Activated T-cell treated with anti-CD3 and anti-CD28 coated beads, Interleukin-2, amount 50 U/mL, for 48 hours (primary cell): ENCODE data around the gene SH3D21.

Source experiments
- DNase-seq, 2 experiments: peaks; one replicate each; pipeline ENCODE4 v3.0.0-alpha.2; 2020

Gene SH3D21

DNA sequence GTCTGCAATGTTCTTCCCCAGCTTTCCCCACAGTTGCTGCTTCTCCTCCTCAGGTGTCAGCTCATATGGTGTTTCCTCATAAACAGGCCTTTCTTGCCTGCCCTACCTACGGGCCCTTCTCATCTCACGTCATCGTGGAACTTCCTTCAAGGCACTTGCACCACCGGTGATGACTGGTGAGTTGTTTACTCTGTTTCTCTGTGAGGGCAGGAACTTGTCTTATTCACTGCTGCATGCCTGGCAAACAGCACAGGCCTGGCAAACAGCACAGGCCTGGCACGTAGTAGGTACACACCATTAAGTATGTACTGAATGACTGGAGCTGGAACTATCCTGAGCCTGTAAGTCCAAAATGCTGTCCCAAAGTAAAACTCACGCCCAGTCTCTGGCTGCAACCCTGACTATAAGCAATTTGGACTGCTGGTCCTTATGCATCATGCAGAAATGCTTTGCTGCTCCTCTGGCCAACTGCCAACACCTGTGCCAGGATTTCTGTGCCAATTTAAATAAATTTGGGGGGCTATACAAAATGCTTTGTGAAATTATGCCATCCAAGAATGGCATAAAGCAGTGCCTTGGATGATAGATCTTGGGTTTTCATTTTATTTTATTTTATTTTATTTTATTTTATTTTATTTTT, 53.9 kb downstream of the SH3D21 start:
- no peak for DNase-seq

DNA sequence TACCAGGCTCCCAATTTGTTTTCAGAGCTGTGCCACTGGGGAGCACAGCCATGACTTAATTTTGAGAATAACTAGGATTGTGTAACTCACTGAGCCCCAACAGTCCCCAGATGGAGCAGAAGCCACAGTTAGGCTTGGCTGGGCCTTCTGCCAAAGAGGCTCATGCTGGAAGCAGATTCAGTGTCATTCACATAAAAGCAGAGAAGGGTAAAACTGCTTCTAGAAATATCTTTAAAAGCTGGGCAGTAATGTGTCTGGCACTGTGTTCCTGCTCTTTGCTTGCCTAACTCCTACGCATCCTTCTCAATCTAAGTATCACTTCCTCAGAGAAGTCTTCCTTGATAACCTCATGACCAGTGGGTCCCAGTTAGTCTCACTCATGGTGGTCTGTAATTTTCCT, 59.2 kb downstream of the SH3D21 start:
- no peak for DNase-seq

- DNase-seq, result peak; percentile 59 to 61
These were observed 60.0 kb downstream of the SH3D21 start for GRCh38 chr1:36366091-36366661.

DNA sequence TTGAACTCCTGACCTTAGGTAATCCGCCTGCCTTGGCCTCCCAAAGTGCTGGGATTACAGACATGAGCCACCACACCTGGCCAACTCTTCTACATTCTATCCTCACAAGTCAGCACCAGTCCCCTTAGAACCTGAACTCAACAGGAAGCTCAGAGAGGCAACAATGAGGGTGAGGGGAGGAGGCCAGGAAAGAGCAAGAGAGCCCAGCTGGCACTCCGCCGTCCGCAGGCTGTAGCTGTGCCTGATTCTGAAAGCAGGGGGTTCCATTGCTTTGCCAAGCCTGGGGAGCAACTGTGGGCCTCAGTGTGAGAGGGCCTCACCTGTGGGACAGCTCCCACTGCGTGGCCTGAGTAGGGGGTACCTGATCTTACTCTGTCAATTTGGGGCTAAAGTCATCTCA, 60.9 kb downstream of the SH3D21 start:
- no peak for DNase-seq

DNA sequence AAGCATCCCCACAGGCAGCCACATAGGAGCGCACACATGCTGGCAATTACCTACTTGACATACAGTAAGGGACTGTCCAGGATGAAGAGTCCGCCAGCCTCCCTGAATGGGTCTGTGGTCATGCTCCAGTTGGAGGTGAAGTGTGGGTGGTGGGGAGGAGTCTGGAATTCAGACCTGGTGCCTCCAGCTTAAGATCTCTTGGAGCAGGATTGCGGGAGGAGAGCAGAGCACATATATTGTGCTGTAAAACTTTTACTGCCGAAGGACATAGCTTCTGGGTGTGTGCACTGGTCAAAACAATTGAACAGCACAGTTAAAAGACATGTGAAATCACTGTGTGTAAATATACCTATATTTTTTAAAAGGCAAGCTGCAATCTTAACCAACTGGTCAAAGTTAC, 61.6 kb downstream of the SH3D21 start:
- DNase-seq, result no peak

DNA sequence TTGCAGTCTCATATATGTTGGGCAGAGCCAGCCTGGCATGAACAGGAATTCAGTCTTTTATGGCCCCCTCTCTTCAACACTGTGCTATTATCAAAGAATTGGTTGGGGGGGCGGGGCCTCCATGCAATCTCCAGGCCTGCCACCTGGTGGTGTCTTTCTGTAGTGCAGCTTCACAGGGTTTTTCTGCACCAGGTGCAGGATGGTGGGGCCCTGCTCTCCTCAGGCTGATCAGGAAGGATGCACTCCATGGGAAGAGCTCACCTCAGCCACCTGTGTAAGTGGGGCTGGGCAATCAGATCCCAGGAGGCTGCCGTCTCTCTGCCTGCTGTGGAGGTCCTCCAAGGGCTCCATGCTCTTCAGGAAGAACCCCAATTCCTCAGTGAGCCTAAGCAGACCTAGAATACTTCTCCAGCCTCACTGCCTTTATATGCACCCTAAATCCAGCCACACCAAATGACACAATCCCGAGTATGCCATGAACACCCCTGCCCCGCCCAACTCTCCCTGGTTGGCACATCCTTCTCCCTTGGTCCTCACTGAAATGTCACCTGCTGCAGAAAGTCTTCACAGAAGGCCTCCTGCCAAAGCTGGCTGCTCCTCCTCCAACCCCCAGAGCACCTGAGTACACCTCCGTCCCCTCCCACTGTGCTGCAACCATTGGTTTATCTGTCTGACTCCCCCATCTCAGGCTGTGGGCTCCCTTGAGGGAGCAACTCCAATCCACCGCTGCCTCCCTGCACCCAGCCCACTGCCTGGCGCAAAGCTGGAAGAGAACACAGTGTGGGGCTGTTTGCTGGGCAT, 63.1 kb downstream of the SH3D21 start:
- DNase-seq, result peak; percentile 90 to 93
